Liver (tissue), 9 donors: ENCODE measurements around the gene EMILIN1. TPM values are rescaled to one million over a fixed set of nuclear protein-coding genes. Genes with fewer than 3 reads are reported as not detected.

Experiments used
- DNase-seq: peaks from one replicate; pipeline ENCODE4 v3.0.0-alpha.2; 2017; ENCODE audit warnings: low spot score
- H3K27ac ChIP-seq, 2 donors: one replicate each; pipeline ENCODE4 v1.7.0; 2013; ENCODE audit warnings: inconsistent platforms in 2 of 2, low read length in 2 of 2, control low read depth in 1 of 2, low read depth in 1 of 2, mild to moderate bottlenecking in 1 of 2
- H3K27me3 ChIP-seq, 4 donors: one replicate each; pipeline versions ENCODE4 v1.6.1 to v1.7.0; 2013; ENCODE audit warnings: low read length in 3 of 4, inconsistent platforms in 1 of 4, mild to moderate bottlenecking in 1 of 4, moderate library complexity in 1 of 4; ENCODE audit not compliant: control insufficient read depth in 4 of 4, insufficient read depth in 4 of 4
- H3K36me3 ChIP-seq, 4 donors: one replicate each; pipeline versions ENCODE4 v1.6.1 to v1.7.0; 2013; ENCODE audit warnings: low read length in 3 of 4, mild to moderate bottlenecking in 3 of 4, low read depth in 1 of 4, moderate library complexity in 1 of 4; ENCODE audit not compliant: control insufficient read depth in 4 of 4, insufficient read depth in 3 of 4
- H3K4me1 ChIP-seq, 4 donors: one replicate each; pipeline versions ENCODE4 v1.6.1 to v1.7.0; 2013; ENCODE audit warnings: low read length in 3 of 4, mild to moderate bottlenecking in 3 of 4, moderate library complexity in 1 of 4; ENCODE audit not compliant: control insufficient read depth in 4 of 4, insufficient read depth in 4 of 4
- H3K4me3 ChIP-seq, 3 donors: one replicate each; pipeline versions ENCODE4 v1.6.1 to v1.7.0; 2013; ENCODE audit warnings: low read length in 3 of 3, control low read depth in 1 of 3, low read depth in 1 of 3, mild to moderate bottlenecking in 1 of 3
- H3K9ac ChIP-seq, 2 donors: one replicate each; pipeline ENCODE4 v1.7.0; 2013; ENCODE audit warnings: low read length in 2 of 2, mild to moderate bottlenecking in 2 of 2, moderate library complexity in 2 of 2, control low read depth in 1 of 2, low read depth in 1 of 2
- H3K9me3 ChIP-seq, 4 donors: one replicate each; pipeline versions ENCODE4 v1.6.1 to v1.7.0; 2013; ENCODE audit warnings: low read length in 3 of 4; ENCODE audit not compliant: control insufficient read depth in 4 of 4
- EGR1 ChIP-seq, 2 donors: IDR thresholded peaks; 2 replicates each; pipeline ENCODE4 v1.6.1; 2016 to 2018; ENCODE audit warnings: antibody characterized with exemption in 2 of 2, low read depth in 2 of 2
- FOXA1 ChIP-seq: IDR thresholded peaks from 2 replicates; pipeline ENCODE4 v1.6.1; 2016; ENCODE audit warnings: antibody characterized with exemption
- FOXA2 ChIP-seq: IDR thresholded peaks from 2 replicates; pipeline ENCODE4 v1.6.1; 2016; ENCODE audit warnings: antibody characterized with exemption
- GABPA ChIP-seq, 2 donors: IDR thresholded peaks in 1 of 2; conservative IDR thresholded peaks in 1 of 2; 2 replicates each; pipeline ENCODE4 v1.6.1; 2016; ENCODE audit warnings: antibody characterized with exemption in 2 of 2, mild to moderate bottlenecking in 1 of 2, moderate library complexity in 1 of 2
- HNF4A ChIP-seq, 2 donors: conservative IDR thresholded peaks; 2 replicates each; pipeline ENCODE4 v1.6.1; 2016; ENCODE audit warnings: antibody characterized with exemption in 2 of 2, mild to moderate bottlenecking in 2 of 2
- HNF4G ChIP-seq: IDR thresholded peaks from 2 replicates; pipeline ENCODE4 v1.6.1; 2016; ENCODE audit warnings: antibody characterized with exemption
- JUND ChIP-seq, 2 donors: IDR thresholded peaks; 2 replicates each; pipeline ENCODE4 v1.6.1; 2016; ENCODE audit warnings: antibody characterized with exemption in 2 of 2
- NR2F2 ChIP-seq: IDR thresholded peaks from 2 replicates; pipeline ENCODE4 v1.6.1; 2016; ENCODE audit warnings: antibody characterized with exemption
- RAD21 ChIP-seq, 2 donors: IDR thresholded peaks; 2 replicates each; pipeline ENCODE4 v1.6.1; 2016; ENCODE audit warnings: antibody characterized with exemption in 2 of 2, mild to moderate bottlenecking in 2 of 2
- RXRA ChIP-seq, 2 donors: IDR thresholded peaks; 2 replicates each; pipeline ENCODE4 v1.6.1; 2017 to 2018; ENCODE audit warnings: antibody characterized with exemption in 2 of 2, mild to moderate bottlenecking in 1 of 2
- SP1 ChIP-seq: IDR thresholded peaks from 2 replicates; pipeline ENCODE4 v1.6.1; 2018; ENCODE audit warnings: antibody characterized with exemption, mild to moderate bottlenecking
- TAF1 ChIP-seq: conservative IDR thresholded peaks from 2 replicates; pipeline ENCODE4 v1.6.1; 2016; ENCODE audit warnings: antibody characterized with exemption, mild to moderate bottlenecking
- YY1 ChIP-seq: IDR thresholded peaks from 2 replicates; pipeline ENCODE4 v1.6.1; 2016; ENCODE audit warnings: antibody characterized with exemption, mild to moderate bottlenecking
- WGBS: extraction: QIAGEN DNeasy Blood & Tissue Kit; methylation state at CpG from one replicate; pipeline ENCODE4 v1.1.7; 2013; 5-methylcytosine and 5-hydroxymethylcytosine counted together
- polyA plus RNA-seq, 2 donors: library from polyadenylated mRNA; stranded (reverse) in 1 of 2; unstranded in 1 of 2; fragments of 200-250 nt in 1 of 2; fragments of >200 nt in 1 of 2; fragmentation: Nextera tagmentation in 1 of 2; extraction: Ambion mirVana in 1 of 2; gene quantifications; one replicate each; pipeline versions ENCODE4 v1.2.1 to v1.2.3, GENCODE V29; 2013 to 2015
- total RNA-seq, 2 donors: library from RNA; depleted of rRNA; stranded (reverse); fragments of >200 nt; gene quantifications; one replicate each; pipeline ENCODE4 v1.2.3, GENCODE V29; 2014
- TF ChIP-seq, protein P1 (sequence below): IDR thresholded peaks from 2 replicates; pipeline ENCODE4 v1.6.1; 2016; ENCODE audit warnings: antibody characterized with exemption
- TF ChIP-seq, protein P2 (sequence below): fragments of 150-350 bp; IDR thresholded peaks from 2 replicates; pipeline ENCODE4 v1.5.1; 2017; ENCODE audit warnings: improper control_type of control experiment, low read depth, low read length; ENCODE audit not compliant: missing input control
- TF ChIP-seq, protein P3 (sequence below): IDR thresholded peaks from 2 replicates; pipeline ENCODE4 v1.6.1; 2016; ENCODE audit warnings: antibody characterized with exemption, mild to moderate bottlenecking
- TF ChIP-seq, protein P4 (sequence below): IDR thresholded peaks from 2 replicates; pipeline ENCODE4 v1.6.1; 2016; ENCODE audit warnings: antibody characterized with exemption
- TF ChIP-seq, protein P5 (sequence below): IDR thresholded peaks from 2 replicates; pipeline ENCODE4 v1.6.1; 2016; ENCODE audit warnings: antibody characterized with exemption
- donor health status: healthy.
- donor health status: healthy.
- donor health status: healthy.
- donor health status: healthy.
- donor health status: healthy.

EMILIN1 gene
- total and polyA plus RNA-seq, 4 donors, result 3.4 to 26.1 (median 24.0) TPM

DNA sequence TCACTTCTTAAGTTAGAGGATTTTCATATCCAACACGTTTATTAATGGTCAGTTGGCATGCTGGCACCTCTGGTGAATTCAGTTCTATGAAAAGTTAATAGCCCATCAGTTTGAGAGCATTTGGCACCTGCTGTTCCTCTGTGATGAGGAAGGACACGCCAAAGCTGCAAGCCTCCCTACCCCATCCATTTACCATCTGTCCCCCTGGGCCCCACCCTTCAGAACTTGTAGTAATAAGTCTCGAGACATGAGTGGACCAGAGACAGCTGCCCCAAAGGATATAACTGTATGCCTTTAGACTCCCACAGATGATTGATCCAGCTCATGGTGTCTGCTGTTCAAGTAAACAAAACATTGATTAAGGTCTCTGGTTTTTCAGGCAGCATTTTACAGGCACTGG lies 13.3 kb upstream of the EMILIN1 start:
- peaks cover 0 to 15% (median 11%) of the 10 kb centered on the region in 4 donors for H3K36me3 ChIP-seq
- H3K27ac ChIP-seq, result no peak overlapping the region
- no peaks in the 10 kb centered on the region for H3K9me3 ChIP-seq
- no peak for DNase-seq
- 87% methylated on average over 3 of the region's 3 CpGs for WGBS
- no peak overlapping the region for H3K4me3 ChIP-seq
- H3K27me3 ChIP-seq, result no peaks in the 10 kb centered on the region
- TF ChIP-seq NR2F2, result no peak
- TF ChIP-seq FOXA1, result no peak
- TF ChIP-seq, protein P1, sequence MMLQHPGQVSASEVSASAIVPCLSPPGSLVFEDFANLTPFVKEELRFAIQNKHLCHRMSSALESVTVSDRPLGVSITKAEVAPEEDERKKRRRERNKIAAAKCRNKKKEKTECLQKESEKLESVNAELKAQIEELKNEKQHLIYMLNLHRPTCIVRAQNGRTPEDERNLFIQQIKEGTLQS, result no peak
- TF ChIP-seq, protein P2, sequence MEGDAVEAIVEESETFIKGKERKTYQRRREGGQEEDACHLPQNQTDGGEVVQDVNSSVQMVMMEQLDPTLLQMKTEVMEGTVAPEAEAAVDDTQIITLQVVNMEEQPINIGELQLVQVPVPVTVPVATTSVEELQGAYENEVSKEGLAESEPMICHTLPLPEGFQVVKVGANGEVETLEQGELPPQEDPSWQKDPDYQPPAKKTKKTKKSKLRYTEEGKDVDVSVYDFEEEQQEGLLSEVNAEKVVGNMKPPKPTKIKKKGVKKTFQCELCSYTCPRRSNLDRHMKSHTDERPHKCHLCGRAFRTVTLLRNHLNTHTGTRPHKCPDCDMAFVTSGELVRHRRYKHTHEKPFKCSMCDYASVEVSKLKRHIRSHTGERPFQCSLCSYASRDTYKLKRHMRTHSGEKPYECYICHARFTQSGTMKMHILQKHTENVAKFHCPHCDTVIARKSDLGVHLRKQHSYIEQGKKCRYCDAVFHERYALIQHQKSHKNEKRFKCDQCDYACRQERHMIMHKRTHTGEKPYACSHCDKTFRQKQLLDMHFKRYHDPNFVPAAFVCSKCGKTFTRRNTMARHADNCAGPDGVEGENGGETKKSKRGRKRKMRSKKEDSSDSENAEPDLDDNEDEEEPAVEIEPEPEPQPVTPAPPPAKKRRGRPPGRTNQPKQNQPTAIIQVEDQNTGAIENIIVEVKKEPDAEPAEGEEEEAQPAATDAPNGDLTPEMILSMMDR, result no peak
- TF ChIP-seq HNF4G, result no peak
- TF ChIP-seq, protein P3, sequence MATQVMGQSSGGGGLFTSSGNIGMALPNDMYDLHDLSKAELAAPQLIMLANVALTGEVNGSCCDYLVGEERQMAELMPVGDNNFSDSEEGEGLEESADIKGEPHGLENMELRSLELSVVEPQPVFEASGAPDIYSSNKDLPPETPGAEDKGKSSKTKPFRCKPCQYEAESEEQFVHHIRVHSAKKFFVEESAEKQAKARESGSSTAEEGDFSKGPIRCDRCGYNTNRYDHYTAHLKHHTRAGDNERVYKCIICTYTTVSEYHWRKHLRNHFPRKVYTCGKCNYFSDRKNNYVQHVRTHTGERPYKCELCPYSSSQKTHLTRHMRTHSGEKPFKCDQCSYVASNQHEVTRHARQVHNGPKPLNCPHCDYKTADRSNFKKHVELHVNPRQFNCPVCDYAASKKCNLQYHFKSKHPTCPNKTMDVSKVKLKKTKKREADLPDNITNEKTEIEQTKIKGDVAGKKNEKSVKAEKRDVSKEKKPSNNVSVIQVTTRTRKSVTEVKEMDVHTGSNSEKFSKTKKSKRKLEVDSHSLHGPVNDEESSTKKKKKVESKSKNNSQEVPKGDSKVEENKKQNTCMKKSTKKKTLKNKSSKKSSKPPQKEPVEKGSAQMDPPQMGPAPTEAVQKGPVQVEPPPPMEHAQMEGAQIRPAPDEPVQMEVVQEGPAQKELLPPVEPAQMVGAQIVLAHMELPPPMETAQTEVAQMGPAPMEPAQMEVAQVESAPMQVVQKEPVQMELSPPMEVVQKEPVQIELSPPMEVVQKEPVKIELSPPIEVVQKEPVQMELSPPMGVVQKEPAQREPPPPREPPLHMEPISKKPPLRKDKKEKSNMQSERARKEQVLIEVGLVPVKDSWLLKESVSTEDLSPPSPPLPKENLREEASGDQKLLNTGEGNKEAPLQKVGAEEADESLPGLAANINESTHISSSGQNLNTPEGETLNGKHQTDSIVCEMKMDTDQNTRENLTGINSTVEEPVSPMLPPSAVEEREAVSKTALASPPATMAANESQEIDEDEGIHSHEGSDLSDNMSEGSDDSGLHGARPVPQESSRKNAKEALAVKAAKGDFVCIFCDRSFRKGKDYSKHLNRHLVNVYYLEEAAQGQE, result no peak
- TF ChIP-seq RAD21 (IDR thresholded peaks at IDR 0.05), result no peak
- no peak for TF ChIP-seq EGR1 (IDR thresholded peaks at IDR 0.05; ENCODE audit: low read depth in 2 of 2)
- no peak for TF ChIP-seq RXRA (IDR thresholded peaks at IDR 0.05)
- TF ChIP-seq, protein P4, sequence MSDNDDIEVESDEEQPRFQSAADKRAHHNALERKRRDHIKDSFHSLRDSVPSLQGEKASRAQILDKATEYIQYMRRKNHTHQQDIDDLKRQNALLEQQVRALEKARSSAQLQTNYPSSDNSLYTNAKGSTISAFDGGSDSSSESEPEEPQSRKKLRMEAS, result no peak
- TF ChIP-seq HNF4A (conservative IDR thresholded peaks at IDR 0.05), result no peak
- TF ChIP-seq FOXA2, result no peak
- no peak for TF ChIP-seq TAF1
- no peak for TF ChIP-seq GABPA (IDR thresholded peaks at IDR 0.05 in 1 of 2, conservative IDR thresholded peaks at IDR 0.05 in 1 of 2)
- TF ChIP-seq JUND (IDR thresholded peaks at IDR 0.05), result no peak
- no peak for TF ChIP-seq SP1
- TF ChIP-seq YY1, result no peak
- TF ChIP-seq, protein P5, sequence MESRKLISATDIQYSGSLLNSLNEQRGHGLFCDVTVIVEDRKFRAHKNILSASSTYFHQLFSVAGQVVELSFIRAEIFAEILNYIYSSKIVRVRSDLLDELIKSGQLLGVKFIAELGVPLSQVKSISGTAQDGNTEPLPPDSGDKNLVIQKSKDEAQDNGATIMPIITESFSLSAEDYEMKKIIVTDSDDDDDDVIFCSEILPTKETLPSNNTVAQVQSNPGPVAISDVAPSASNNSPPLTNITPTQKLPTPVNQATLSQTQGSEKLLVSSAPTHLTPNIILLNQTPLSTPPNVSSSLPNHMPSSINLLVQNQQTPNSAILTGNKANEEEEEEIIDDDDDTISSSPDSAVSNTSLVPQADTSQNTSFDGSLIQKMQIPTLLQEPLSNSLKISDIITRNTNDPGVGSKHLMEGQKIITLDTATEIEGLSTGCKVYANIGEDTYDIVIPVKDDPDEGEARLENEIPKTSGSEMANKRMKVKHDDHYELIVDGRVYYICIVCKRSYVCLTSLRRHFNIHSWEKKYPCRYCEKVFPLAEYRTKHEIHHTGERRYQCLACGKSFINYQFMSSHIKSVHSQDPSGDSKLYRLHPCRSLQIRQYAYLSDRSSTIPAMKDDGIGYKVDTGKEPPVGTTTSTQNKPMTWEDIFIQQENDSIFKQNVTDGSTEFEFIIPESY, result no peak
- H3K9ac ChIP-seq, result no peak overlapping the region
- peaks cover 2 to 16% (median 7%) of the 10 kb centered on the region in 4 donors for H3K4me1 ChIP-seq
